ENCODE measurements around the gene PTPRN2. TPM values are rescaled to one million over a fixed set of nuclear protein-coding genes. Genes with fewer than 3 reads are reported as not detected.

PTPRN2 gene
- total RNA-seq, 4 donors from 2014 or later: 2.0 to 9.5 (median 2.6) TPM

- DNase-seq (ENCODE audit: low spot score): no peak
- no peak for TF ChIP-seq CTCF (IDR thresholded peaks at IDR 0.05)
- no peak for ATAC-seq (ENCODE audit: low FRiP score)
Measured at GRCh38 chr7:157664034-157664433, 923.6 kb downstream of the PTPRN2 start.

- no peak for ATAC-seq (ENCODE audit: low FRiP score)
Measured at GRCh38 chr7:157662981-157663716, 924.5 kb downstream of the PTPRN2 start.

GRCh38 chr7:157662110-157662791 lies 925.4 kb downstream of the PTPRN2 start:
- no peak for DNase-seq (ENCODE audit: low spot score)
- ATAC-seq (ENCODE audit: low FRiP score): no peak
- TF ChIP-seq CTCF (IDR thresholded peaks at IDR 0.05): no peak

More at GRCh38 chr7:157662981-157663716, 924.5 kb downstream of the PTPRN2 start:
- TF ChIP-seq CTCF (IDR thresholded peaks at IDR 0.05): no peak
- no peak for DNase-seq (ENCODE audit: low spot score)

- DNase-seq (ENCODE audit: low spot score) (no peak), ATAC-seq (ENCODE audit: low FRiP score) (no peak)
- no peak for TF ChIP-seq CTCF (IDR thresholded peaks at IDR 0.05)
Measured at GRCh38 chr7:157661611-157661975, 926.0 kb downstream of the PTPRN2 start.

GRCh38 chr7:157660971-157661610 lies 926.5 kb downstream of the PTPRN2 start:
- no peak for TF ChIP-seq CTCF (IDR thresholded peaks at IDR 0.05)
- ATAC-seq (ENCODE audit: low FRiP score): no peak
- DNase-seq (ENCODE audit: low spot score): no peak

- TF ChIP-seq CTCF (IDR thresholded peaks at IDR 0.05): no peak
- ATAC-seq (ENCODE audit: low FRiP score) (no peak), DNase-seq (ENCODE audit: low spot score) (no peak)
Measured at GRCh38 chr7:157658851-157659412, 928.7 kb downstream of the PTPRN2 start.

Measured in omental fat pad (tissue), 4 donors.